COLO668 (cell line): Measurements from ENCODE around the gene DCC.

Source experiments
- DNase-seq: peaks from one replicate; lab custom pipeline; 2025; ENCODE audit not compliant: unreplicated experiment; lab: John Stamatoyannopoulos, UW

The DCC gene

GRCh38 chr18:53551868-53552426, 1212.0 kb downstream of the DCC start:
- DNase-seq: no peak

DNA sequence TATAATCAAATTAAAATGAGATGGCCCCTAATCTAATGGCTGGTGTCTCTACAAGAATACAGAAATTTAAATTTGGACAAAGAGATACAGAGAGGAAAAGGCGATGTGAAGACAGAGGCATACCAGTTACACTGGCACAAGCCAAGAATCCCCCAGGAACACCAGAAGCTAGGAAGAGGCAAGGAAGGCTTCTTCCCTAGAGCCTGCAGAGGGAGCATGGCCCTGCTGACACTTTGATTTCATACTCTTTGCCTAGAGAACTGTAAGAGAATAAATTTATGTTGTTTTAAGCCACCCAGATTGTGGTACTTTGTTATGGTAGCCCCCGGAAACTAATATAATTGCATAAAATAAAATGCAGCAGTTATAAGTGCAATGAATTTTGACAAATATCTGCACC, 1213.0 kb downstream of the DCC start:
- no peak for DNase-seq

DNA sequence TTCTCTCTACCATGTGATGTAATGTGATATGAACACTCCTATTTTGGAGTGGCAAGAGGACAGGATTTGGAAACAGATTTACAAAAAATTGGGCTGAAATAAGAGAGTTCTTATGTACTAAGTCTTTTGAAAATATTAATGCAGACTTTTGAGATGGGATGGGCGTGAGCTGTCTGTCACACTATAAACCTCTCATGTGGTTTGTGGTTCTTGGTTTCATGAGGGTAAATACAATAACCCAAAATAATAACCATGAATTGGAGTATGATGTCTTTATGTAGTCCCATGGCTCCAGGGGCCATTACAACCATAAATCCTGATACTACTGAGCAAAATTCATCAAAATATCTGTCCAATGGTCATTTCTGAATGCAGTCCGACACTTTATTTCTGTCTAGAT, 1216.5 kb downstream of the DCC start:
- DNase-seq: no peak

DNA sequence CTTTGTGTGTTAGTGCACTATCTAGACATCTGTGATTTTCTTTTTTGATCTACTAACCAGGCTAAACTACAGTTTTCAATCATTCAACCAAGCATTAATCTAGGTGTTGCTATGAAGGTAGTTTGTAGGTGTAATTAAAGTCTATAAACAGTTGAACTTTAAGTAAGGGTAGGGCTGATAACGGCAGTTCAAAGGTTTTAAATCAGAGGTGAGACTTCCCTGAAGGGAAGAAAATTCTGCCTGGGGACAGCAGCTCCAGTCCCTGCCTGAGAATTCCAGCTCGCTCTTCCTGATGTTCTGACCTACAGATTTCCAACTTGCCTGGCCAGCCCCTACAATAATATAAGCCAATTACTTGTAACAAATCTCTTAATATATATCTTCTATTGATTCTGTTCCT, 1220.5 kb downstream of the DCC start:
- DNase-seq: no peak

GRCh38 chr18:53566626-53567025, 1226.6 kb downstream of the DCC start:
- no peak for DNase-seq

GRCh38 chr18:53567929-53568574, 1228.1 kb downstream of the DCC start:
- DNase-seq: no peak
